Common myeloid progenitor, CD34-positive (primary cell): ENCODE results near the gene ARL16.

Experiments
- CTCF ChIA-PET: fragments of 350-600 bp; sonication (Branson Sonifier 250); formaldehyde crosslinking; loops from one replicate; lab custom pipeline; 2021; ENCODE audit warnings: antibody characterized with exemption; lab: Charles Lee
- POLR2A ChIA-PET: fragments of 350-600 bp; sonication (Branson Sonifier 250); formaldehyde crosslinking; loops from one replicate; lab custom pipeline; 2021; ENCODE audit warnings: antibody characterized with exemption; lab: Charles Lee
- DNase-seq, 3 donors: peaks; one replicate each; pipeline versions ENCODE4 v3.0.0 to v3.0.0-alpha.2; 2013
- H3K27ac ChIP-seq, 2 experiments: 1 replicate in 1 of 2; 2 replicates in 1 of 2; pipeline ENCODE4 v1.7.0; 2013; ENCODE audit warnings: inconsistent platforms in 2 of 2, low read length in 2 of 2, mild to moderate bottlenecking in 2 of 2, low read depth in 1 of 2, moderate library complexity in 1 of 2; ENCODE audit not compliant: severe bottlenecking in 2 of 2, insufficient read depth in 1 of 2, poor library complexity in 1 of 2
- H3K27me3 ChIP-seq, 5 experiments: replicated peaks in 2 of 5; 1 replicate in 3 of 5; 2 replicates in 2 of 5; pipeline versions ENCODE4 v1.6.1 to v1.7.0; 2013; ENCODE audit warnings: low read length in 4 of 5, mild to moderate bottlenecking in 2 of 5, moderate library complexity in 2 of 5, inconsistent platforms in 1 of 5; ENCODE audit not compliant: insufficient read depth in 5 of 5, control insufficient read depth in 4 of 5
- H3K36me3 ChIP-seq, 4 experiments: 1 replicate in 2 of 4; 2 replicates in 2 of 4; pipeline versions ENCODE4 v1.6.1 to v1.7.0; 2013; ENCODE audit warnings: low read length in 3 of 4, control low read depth in 1 of 4, mild to moderate bottlenecking in 1 of 4; ENCODE audit not compliant: control insufficient read depth in 4 of 4, insufficient read depth in 4 of 4
- H3K4me1 ChIP-seq, 4 experiments: 1 replicate in 3 of 4; 2 replicates in 1 of 4; pipeline versions ENCODE4 v1.6.1 to v1.7.1; 2013; ENCODE audit warnings: low read length in 3 of 4, mild to moderate bottlenecking in 3 of 4, control low read depth in 1 of 4, inconsistent platforms in 1 of 4, moderate library complexity in 1 of 4; ENCODE audit not compliant: control insufficient read depth in 4 of 4, insufficient read depth in 4 of 4; ENCODE audit errors: control extremely low read depth in 1 of 4
- H3K4me3 ChIP-seq, 7 experiments: 1 replicate in 4 of 7; 2 replicates in 3 of 7; pipeline versions ENCODE4 v1.5.1 to v1.7.0; 2013; ENCODE audit warnings: mild to moderate bottlenecking in 7 of 7, low read length in 6 of 7, moderate library complexity in 6 of 7, inconsistent platforms in 2 of 7, low read depth in 2 of 7, control low read depth in 1 of 7; ENCODE audit not compliant: insufficient read depth in 4 of 7, control insufficient read depth in 1 of 7; ENCODE audit errors: extremely low read depth in 1 of 7
- H3K9me3 ChIP-seq, 5 experiments: 1 replicate in 4 of 5; 2 replicates in 1 of 5; pipeline versions ENCODE4 v1.6.1 to v1.7.1; 2013; ENCODE audit warnings: low read length in 4 of 5, mild to moderate bottlenecking in 2 of 5, inconsistent platforms in 1 of 5, low read depth in 1 of 5, moderate library complexity in 1 of 5; ENCODE audit not compliant: control insufficient read depth in 4 of 5, insufficient read depth in 2 of 5; ENCODE audit errors: control extremely low read depth in 1 of 5
- WGBS: methylation state at CpG from one replicate; pipeline ENCODE4 v1.1.5; 2013; ENCODE audit not compliant: insufficient coverage; 5-methylcytosine and 5-hydroxymethylcytosine counted together

The ARL16 gene

GRCh38 chr17:81646869-81647600 lies 36.6 kb downstream of the ARL16 start:
- ChIA-PET CTCF (no interaction called here), POLR2A (no interaction called here)
- H3K27ac ChIP-seq, result no peak overlapping the region
- peaks cover 0 to 6% (median 0%) of the 10 kb centered on the region in 4 experiments for H3K36me3 ChIP-seq
- WGBS, result 89% methylated on average over 8 of the region's 12 CpGs
- H3K4me1 ChIP-seq, result peaks cover 0 to 1% (median 0%) of the 10 kb centered on the region in 4 experiments
- peaks cover 0 to 13% (median 8%) of the 10 kb centered on the region in 5 experiments for H3K9me3 ChIP-seq
- H3K27me3 ChIP-seq, result peaks cover 0 to 35% (median 14%) of the 10 kb centered on the region in 5 experiments
- no peak overlapping the region for H3K4me3 ChIP-seq
- no peak for DNase-seq

- ChIA-PET POLR2A (interaction anchor here (0.6 kb wide), 1 partner anchor 21 kb away, joined by 3 read pairs; the partner anchor contains the start of genes CCDC137 and OXLD1), CTCF (no interaction called here)
- 90% methylated on average over 23 of the region's 29 CpGs for WGBS
- Histone ChIP-seq H3K9me3 (peaks cover 0 to 13% (median 8%) of the 10 kb centered on the region in 5 experiments), H3K36me3 (peaks cover 0 to 4% (median 0%) of the 10 kb centered on the region in 4 experiments), H3K27ac (no peak overlapping the region), H3K27me3 (peaks cover 0 to 34% (median 14%) of the 10 kb centered on the region in 5 experiments), H3K4me1 (peaks cover 0 to 1% (median 0%) of the 10 kb centered on the region in 4 experiments), H3K4me3 (no peak overlapping the region)
- DNase-seq, result no peak
These were observed 38.3 kb downstream of the ARL16 start for GRCh38 chr17:81644976-81645952.

DNA sequence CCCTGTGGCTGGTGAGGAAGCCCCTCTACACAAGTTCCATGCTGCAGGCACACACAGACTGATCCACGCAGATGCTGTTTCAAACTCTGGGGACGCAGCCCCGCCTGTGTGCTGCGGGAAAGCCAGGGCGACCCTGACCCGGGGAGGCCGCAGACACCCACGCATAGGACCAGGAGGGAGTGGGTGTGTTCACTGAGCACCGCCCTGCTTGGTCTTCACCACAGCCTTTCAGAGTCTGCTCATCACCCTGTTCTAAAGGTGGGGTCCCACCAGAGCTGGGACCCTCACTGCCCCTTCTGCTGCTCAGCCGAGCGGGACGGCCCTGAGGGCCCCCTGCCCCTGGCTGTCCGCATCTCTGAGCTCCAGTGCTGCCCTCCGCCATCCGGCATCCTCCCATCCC lies 39.1 kb downstream of the ARL16 start:
- CTCF ChIA-PET, result no interaction called here
- H3K27me3 ChIP-seq, result peaks cover 0 to 28% (median 14%) of the 10 kb centered on the region in 5 experiments
- peaks cover 0 to 4% (median 0%) of the 10 kb centered on the region in 4 experiments for H3K36me3 ChIP-seq
- H3K9me3 ChIP-seq, result peaks cover 0 to 13% (median 8%) of the 10 kb centered on the region in 5 experiments
- peaks cover 0 to 1% (median 0%) of the 10 kb centered on the region in 4 experiments for H3K4me1 ChIP-seq
- H3K4me3 ChIP-seq, result no peak overlapping the region
- no peak for DNase-seq
- H3K27ac ChIP-seq, result no peak overlapping the region
- 98% methylated on average over 14 of the region's 15 CpGs for WGBS
- POLR2A ChIA-PET, result no interaction called here

- H3K4me3 ChIP-seq, result no peak overlapping the region
- peaks cover 0 to 4% (median 0%) of the 10 kb centered on the region in 5 experiments for H3K27me3 ChIP-seq
- DNase-seq, result no peak
- 93% methylated on average over 14 of the region's 17 CpGs for WGBS
- H3K36me3 ChIP-seq, result no peaks in the 10 kb centered on the region
- no peak overlapping the region for H3K27ac ChIP-seq
- no peaks in the 10 kb centered on the region for H3K9me3 ChIP-seq
- ChIA-PET POLR2A (no interaction called here), CTCF (no interaction called here)
- H3K4me1 ChIP-seq, result peaks cover 0 to 5% (median 2%) of the 10 kb centered on the region in 4 experiments
These were observed 41.6 kb downstream of the ARL16 start for GRCh38 chr17:81641825-81642489.

DNA sequence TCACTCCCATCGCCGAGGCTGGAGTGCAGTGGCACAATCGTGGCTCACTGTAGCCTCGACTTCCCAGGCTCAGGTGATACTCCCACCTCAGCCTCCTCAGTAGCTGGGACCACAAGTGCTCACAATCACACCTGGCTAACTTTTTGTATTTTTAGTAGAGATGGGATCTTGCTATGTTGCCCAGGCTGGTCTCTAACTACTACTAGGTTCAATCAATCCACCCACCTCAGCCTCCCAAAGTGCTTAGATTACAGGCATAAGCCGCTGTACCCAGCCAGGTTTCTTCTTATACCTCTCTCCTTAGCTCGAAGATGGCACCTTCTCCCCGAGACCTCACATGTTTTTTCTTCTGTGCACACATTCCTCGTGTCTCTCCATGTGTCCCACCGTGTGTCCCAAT lies 43.6 kb downstream of the ARL16 start:
- Histone ChIP-seq H3K27me3 (no peaks in the 10 kb centered on the region), H3K36me3 (no peaks in the 10 kb centered on the region), H3K4me3 (no peak overlapping the region), H3K4me1 (peaks cover 3 to 17% (median 13%) of the 10 kb centered on the region in 4 experiments), H3K9me3 (no peaks in the 10 kb centered on the region), H3K27ac (no peak overlapping the region)
- CTCF ChIA-PET, result interaction anchor here (0.6 kb wide), 1 partner anchor 46 kb away, joined by 3 read pairs; no protein-coding TSS in a partner anchor
- DNase-seq, result no peak
- POLR2A ChIA-PET, result interaction anchor here (0.6 kb wide), 1 partner anchor 631 kb away, joined by 4 read pairs; no protein-coding TSS in a partner anchor
- 94% methylated on average over 8 of the region's 9 CpGs for WGBS

DNA sequence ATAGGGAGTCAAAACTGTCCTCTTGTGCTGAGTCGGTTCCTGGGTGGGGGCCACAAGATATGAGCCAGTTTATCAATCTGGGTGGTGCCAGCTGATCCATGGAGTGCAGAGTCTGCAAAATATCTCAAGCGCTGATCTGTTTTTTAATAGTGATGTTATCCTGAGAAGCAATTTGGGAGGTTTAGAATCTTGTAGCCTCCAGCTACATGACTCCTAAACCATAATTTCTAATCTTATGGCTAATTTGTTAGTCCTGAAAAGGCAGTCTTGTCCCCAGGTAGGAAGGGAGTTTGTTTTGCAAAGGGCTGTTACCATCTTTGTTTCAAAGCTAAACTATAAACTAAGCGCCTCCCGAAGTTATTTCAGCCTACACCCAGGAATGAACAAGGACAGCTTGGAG lies 44.9 kb downstream of the ARL16 start:
- peaks cover 3 to 17% (median 13%) of the 10 kb centered on the region in 4 experiments for H3K4me1 ChIP-seq
- DNase-seq, result no peak
- ChIA-PET POLR2A (no interaction called here), CTCF (no interaction called here)
- no peaks in the 10 kb centered on the region for H3K9me3 ChIP-seq
- H3K4me3 ChIP-seq, result no peak overlapping the region
- H3K27ac ChIP-seq, result no peak overlapping the region
- WGBS, result 100% methylated on average over 1 of the region's 4 CpGs
- H3K36me3 ChIP-seq, result no peaks in the 10 kb centered on the region
- H3K27me3 ChIP-seq, result no peaks in the 10 kb centered on the region
